HG02938 (cell line): ENCODE data around the gene BRSK2.

Experiments used
- ATAC-seq: cut with Tn5 transposase; IDR thresholded peaks from one replicate; pipeline ENCODE4 v1.9.1; 2021; ENCODE audit warnings: mild to moderate bottlenecking, moderate library complexity; ENCODE audit not compliant: unreplicated experiment

Gene BRSK2

DNA sequence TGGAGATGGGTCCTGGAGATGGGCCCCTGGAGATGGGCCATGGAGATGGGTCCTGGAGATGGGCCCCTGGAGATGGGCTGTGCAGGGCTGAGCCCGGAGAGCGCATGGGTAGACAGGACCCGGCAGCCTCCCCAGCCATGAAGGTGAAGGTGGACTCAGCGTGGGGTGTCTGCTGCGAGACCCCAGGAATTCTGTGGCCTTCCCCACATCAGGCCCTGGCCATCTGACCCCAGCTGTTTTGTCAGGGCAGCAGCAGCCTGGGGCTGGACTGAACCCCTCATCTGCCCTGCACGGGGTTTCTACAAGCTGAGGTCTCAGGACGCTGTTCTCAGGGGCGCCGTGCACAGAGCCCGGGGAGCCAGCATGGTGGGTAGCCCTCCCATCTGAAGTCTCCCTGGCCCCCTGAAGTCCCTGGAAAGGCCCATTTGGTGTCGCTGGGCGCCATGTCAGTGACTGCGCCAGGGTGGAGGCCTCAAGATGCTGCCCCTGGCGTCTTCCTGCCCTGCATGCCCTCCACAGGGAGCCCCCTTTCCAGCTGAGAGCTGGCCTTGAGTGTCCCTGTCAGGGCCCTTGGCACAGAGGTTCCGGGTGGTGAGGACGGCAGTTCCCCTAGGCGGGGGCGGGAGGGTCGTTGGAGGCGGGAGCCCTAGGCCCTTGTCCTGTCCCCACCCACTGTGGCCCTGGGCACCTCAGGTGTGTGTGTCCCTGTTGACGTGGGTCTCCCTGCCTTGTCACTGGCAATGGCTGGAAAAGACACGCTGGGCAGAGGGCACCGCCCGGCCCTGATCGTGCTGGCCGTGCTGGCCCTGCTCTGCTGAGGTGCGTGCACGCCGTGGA is 5.4 kb downstream of the BRSK2 start:
- no peak for ATAC-seq

DNA sequence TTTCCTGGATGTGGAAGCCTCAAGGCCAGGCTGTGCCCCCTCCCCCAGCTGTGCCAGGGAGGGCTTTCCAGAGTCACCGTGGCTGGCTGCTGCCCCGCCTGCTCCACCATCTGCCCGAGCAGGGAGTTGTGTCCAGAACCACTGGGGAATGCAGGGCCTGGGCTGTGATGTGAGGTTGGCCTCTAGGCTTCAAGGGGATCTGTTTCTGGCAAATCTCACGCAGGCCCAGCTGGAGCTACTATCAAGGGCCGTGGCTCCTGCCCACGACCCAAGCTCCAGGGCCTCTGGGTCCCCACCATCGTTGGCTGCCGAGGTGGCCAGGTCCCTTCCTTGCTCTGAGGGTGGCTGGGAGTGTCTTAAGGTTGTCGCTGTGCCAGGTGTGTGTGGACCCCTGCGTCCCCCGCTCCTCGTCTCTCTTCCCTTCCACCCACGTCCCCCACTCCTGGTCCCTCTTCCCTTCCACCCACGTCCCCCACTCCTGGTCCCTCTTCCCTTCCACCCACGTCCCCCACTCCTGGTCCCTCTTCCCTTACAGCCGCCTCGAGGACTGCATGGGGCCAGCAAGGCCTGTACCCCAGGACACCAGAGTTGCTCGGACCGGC is 6.1 kb downstream of the BRSK2 start:
- no peak for ATAC-seq

DNA sequence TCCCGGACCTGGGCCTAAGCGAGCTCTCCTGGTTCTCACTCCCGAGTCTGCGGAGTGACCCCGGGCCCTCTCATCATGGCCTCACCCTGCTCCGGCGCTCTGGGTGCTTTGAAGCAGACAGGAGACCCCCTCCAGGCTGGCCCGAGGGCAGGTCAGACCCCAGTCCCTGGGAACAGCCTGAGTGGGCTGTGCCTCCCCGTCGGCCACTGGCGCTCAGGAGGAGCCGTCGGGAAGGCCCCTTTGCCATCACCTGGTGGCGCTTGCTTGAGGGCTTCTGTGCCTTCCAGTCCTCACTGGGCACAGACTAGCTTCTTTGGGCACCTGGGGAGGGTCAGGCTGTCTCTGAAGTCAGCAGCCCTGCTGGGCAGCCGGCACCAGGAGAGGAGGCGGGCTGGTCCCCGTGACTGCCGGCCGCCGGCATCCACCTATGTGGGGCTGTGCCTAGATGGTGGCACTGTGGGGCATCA is 6.7 kb downstream of the BRSK2 start:
- no peak for ATAC-seq

DNA sequence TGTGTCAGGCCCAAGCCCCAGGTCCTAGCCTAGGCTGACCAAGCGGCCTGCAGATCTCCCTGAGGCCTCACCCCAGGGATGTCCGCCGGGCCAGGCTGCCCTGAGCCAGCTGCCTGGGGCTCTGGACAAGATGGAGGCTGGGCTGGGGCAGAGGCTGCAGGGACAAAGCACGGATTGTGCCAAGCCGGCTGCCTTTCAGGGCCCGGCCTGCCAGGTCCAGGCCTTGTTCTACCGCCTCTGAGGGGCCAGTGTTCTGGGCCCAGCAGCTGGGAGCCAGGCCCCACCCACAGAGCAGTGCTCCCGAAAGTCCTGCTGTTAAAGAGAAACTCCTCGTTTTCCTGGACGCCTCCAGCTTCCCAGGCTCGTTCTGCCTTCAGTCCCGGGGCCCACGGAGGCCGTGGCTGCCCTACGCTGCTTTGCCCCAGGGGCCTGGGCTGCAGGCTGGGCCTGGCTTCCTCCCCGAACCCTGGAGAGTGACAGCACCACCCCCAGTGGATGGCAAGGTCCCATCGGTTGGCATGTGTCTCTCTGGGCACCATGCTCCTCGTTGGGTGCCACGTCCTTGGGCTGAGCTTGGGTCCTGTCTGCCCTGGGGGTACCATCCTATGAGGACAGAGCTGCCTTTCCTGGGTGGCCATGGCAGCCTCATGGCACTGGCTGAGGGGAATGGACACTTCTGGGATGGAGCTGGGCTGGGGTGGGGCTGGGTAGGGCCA is 7.6 kb downstream of the BRSK2 start:
- no peak for ATAC-seq

DNA sequence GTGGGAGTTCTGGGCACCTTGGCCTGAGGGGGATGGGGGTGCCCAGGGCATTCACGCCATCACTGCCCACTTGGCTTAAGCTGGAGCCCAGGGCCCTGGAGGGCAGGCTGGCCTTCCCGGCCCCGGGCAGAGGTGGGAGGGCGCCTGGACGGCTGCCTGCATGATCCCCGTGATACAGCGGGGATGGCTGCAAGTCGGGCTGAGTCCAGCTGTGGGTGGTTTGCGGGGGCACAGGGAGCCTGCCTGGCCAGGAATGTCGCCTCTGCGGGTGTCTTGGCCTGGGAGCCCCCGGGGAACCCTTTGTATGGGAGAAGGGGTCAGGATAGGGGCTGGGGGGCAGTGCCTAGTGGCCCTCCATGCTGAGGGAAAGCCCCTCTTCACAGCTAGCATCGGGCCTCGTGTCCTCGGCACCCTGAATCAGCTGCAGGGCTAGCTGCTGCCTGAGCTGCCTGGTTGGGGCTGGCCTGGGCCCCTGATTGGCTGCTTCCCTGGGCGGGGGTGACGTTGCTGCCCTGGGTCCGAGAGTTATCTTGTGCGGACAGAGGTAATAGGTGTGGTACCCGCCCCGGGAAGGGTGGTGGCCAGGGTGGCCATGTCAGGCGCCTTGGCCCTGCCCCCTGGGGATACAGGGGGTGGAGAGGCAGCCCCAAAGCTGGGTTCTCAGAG is 8.3 kb downstream of the BRSK2 start:
- ATAC-seq = no peak

- no peak for ATAC-seq
Measured at GRCh38 chr11:1398528-1399235, 8.9 kb downstream of the BRSK2 start.

DNA sequence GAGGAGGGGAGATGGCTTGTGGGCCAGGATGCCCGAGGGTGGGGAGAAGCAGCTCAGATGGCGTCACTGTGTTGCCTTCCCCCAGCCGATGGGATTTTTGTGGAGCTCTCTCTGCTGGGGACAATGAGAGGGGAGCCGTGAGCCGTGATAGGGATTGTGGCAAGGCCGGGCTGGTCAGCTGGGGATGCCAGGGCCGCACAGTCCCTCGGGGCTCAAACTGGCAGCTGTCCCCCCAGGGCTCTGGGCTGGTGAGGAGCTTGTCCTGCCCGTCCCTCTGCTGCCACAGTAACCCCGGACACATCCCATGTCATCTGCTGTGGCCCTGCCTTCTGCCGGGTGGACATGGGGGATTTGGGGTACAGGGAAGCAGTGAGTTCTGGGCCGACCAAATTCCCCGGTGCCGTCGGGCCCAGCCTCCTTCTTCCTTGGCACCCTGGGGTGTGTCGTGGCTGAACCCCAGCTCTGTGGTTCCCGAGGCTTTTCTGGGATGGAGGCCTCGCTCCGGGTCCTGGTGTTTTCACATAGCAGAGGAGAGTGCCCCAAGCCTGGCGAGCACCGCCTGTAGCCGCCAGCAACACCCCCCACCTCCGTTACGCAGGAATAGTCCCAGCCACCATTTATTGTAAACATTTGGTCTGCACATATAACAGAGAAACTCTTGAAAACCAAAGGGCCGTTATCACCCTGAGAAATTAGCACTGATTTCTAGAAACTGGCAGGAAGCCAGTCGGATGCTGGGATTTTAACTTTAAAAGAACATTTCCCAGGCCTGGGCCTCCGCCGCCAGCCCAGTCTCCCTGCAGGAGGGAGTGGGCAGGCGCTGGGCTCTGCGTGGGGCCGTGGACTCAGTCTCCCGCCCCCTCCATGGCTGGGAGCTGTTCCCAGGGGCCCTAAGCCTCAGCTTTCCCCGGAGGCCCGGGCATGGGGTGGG is 9.9 kb downstream of the BRSK2 start:
- ATAC-seq = no peak

- ATAC-seq = no peak
Measured at GRCh38 chr11:1400317-1401170, 10.8 kb downstream of the BRSK2 start.

GRCh38 chr11:1401171-1401445 is 11.4 kb downstream of the BRSK2 start:
- no peak for ATAC-seq

GRCh38 chr11:1401656-1402221 is 12.0 kb downstream of the BRSK2 start:
- ATAC-seq = no peak

DNA sequence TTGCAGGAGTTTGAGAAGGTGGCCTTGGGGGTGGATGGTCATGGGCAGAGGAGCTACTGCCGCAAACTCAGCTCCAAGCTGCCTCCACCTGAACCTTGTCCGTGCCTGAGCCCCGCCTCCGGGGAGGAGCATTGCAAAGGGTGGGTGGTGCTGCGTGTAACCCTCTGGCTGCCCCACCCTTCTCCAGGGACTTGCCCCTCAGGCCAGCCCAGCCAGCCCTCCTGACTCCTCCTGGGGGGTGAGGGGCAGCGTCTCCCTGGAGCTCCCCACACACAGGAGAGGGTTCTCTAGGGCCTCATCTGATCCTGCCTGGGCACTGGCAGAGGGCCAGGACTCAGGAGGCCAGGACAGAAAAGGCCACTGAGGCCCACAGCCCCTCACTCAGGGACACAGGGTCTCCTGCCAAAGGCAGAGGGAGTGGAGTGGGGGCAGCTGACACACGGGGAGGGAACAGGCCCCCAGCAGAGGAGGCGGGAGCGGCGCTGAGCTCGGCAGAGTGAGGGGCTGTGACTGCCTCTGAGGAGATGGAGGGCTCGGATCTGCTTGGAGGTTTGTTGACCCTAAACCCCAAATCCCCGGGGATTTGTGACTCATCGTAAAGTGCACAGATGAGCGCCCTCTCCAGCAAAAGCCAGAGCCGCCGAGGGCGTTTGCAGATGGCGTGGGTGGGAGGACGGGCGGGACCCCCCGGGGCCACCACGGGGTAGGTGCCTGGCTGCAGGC is 12.8 kb downstream of the BRSK2 start:
- ATAC-seq = no peak

DNA sequence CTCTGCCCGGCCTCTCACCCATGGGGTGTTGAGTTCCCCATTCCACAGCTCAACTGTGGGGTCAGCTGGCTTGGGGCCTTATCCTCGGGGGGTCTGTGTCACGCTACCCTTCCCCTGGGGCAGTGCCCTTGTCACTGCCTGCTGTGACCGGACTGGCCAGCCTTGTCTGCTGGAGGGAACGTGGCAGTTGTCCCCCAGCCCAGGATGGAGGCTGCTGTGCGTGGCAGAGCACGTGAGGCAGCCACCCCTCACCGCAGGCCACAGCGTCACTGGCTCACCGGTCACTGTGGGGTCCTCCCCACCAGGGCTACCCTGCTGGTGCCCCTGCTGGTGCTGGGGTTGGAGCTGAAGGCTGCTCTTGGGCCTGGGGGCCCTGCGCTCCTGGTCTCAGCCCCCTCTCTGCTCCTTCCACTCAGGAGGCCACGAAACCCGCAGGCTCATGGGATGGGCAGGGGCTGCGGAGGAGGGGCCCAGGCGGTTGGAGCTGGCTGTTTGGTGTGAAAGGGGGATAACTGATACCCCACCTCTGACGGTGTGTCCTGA is 13.4 kb downstream of the BRSK2 start:
- no peak for ATAC-seq

DNA sequence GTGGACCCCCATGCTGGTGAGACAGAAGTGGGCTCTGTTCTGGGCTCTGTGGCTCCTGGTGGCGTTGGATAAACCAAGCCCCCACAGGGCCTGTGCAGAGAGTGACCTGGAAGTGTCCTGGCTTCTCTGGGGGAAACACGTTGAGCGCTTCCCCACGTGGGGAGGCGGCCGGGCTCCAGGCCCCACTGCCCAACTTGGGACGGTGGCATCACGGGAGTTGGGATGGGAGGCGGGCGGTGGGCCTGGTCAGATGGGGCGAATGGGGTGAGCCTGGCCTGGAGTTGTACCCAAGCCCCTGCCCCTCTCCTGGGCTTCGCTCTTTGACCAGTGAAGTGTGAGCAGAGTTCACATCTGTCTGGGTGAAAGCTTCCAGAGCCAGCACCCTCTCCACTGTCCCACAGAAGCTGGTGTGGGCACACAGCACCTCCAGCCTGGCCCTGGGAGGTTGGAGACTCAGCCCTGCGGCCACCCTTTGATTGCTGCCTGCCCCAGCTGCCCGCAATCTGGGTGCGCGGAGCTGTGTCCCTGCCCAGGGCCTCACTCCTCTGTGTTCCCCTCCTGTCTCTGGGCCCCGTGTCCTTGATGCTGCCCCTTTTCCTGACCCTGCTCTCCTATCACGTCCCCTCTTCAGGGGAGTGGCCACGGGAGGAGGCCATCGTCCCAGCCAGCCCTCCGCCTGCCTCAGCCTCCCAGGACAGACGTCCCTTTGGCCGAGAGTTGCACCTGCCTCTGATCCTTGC is 14.2 kb downstream of the BRSK2 start:
- ATAC-seq = no peak

DNA sequence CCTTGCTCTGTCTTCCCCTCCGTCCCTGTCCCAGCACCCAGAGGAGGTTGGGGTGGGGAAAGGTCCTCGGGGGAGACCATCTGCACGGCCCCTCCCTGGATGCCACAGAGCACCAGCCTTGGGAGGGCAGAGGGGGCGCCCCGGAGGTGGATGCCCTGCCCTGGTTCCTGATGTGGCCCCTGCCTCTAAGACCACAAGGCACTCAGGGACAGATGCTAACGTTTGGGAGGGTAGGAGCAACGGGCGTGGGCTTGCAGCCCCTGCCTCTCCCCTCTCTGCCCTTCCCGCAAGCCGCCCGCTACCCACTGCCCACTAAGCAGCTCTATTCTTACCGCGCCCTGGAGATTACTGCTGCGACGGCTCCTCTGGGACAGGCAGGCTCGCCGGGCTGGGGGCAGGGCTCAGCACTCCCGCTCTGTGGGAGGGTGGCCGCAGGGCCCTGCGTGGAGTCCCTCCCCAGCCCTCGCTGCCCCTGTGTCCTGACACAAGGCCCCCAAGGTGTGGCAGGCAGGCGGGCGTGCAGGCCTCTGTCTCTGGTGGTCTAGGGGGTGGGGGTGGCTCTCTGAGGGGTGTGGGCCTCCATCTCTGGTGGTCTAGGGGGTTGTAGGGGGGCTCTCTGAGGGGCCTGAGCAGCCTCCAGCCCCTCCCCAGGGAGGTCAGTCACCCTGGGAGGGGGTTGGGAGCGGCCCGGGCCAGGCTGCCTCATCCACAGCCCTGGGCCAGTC is 14.9 kb downstream of the BRSK2 start:
- no peak for ATAC-seq

- no peak for ATAC-seq
Measured at GRCh38 chr11:1405186-1406020, 15.7 kb downstream of the BRSK2 start.
